Activated naive CD4-positive, alpha-beta T cell treated with anti-CD3 and anti-CD28 coated beads for 36 hours (primary cell): Measurements from ENCODE around the gene AUTS2. TPM values are rescaled to one million over a fixed set of nuclear protein-coding genes. Genes with fewer than 3 reads are reported as not detected.

ENCODE experiments used
- CTCF ChIA-PET: fragments of 350-600 bp; sonication (Branson Sonifier 250); formaldehyde crosslinking; loops from one replicate; lab custom pipeline; 2021; ENCODE audit warnings: antibody characterized with exemption; lab: Charles Lee
- DNase-seq: peaks from one replicate; pipeline ENCODE4 v3.0.0-alpha.2; 2020
- H3K27ac Mint-ChIP-seq: one replicate; pipeline ENCODE4 v1.8.0; 2021; ENCODE audit warnings: mild to moderate bottlenecking, mixed read lengths
- H3K27me3 Mint-ChIP-seq: one replicate; pipeline ENCODE4 v1.8.0; 2021; ENCODE audit warnings: low read depth, mixed read lengths
- H3K36me3 Mint-ChIP-seq: one replicate; pipeline ENCODE4 v1.8.0; 2021; ENCODE audit warnings: low read depth, mixed read lengths
- H3K4me1 Mint-ChIP-seq: one replicate; pipeline ENCODE4 v1.8.0; 2021; ENCODE audit warnings: low read depth, mixed read lengths
- H3K4me3 Mint-ChIP-seq: one replicate; pipeline ENCODE4 v1.8.0; 2021; ENCODE audit warnings: mild to moderate bottlenecking, moderate library complexity, mixed read lengths
- H3K9me3 Mint-ChIP-seq: one replicate; pipeline ENCODE4 v1.8.0; 2021; ENCODE audit warnings: mixed read lengths
- intact Hi-C: fragments of 100-400 bp; cut with micrococcal nuclease; formaldehyde crosslinking; loops from one replicate; pipeline ENCODE4 v1.15.1; 2023
- total RNA-seq, 2 experiments: library from RNA; stranded (reverse); gene quantifications; one replicate each; pipeline ENCODE4 v1.2.3, GENCODE V29; 2021

Gene AUTS2
- total RNA-seq, 2 experiments from 2014 or later, result 0.79 to 1.1 TPM

- Mint-ChIP-seq H3K27me3 (no peaks in the 10 kb centered on the region), H3K9me3 (no peaks in the 10 kb centered on the region), H3K27ac (no peak overlapping the region), H3K4me3 (no peak overlapping the region), H3K4me1 (no peaks in the 10 kb centered on the region), H3K36me3 (no peaks in the 10 kb centered on the region)
- CTCF ChIA-PET, result no interaction called here
- DNase-seq, result no peak
- intact Hi-C loops, result no loop called here
Observed at GRCh38 chr7:69702357-69702756, 104.1 kb downstream of the AUTS2 start.

GRCh38 chr7:69703099-69703498 is 104.8 kb downstream of the AUTS2 start:
- H3K27me3 Mint-ChIP-seq, result peaks cover under 1% of the 10 kb centered on the region
- DNase-seq, result no peak
- no peaks in the 10 kb centered on the region for H3K4me1 Mint-ChIP-seq
- intact Hi-C loops, result no loop called here
- H3K9me3 Mint-ChIP-seq, result no peaks in the 10 kb centered on the region
- no peaks in the 10 kb centered on the region for H3K36me3 Mint-ChIP-seq
- CTCF ChIA-PET, result no interaction called here
- no peak overlapping the region for H3K27ac Mint-ChIP-seq
- no peak overlapping the region for H3K4me3 Mint-ChIP-seq

- DNase-seq, result no peak
- intact Hi-C loops, result no loop called here
- Mint-ChIP-seq H3K4me1 (no peaks in the 10 kb centered on the region), H3K4me3 (no peak overlapping the region), H3K36me3 (no peaks in the 10 kb centered on the region), H3K9me3 (no peaks in the 10 kb centered on the region), H3K27ac (no peak overlapping the region), H3K27me3 (peaks cover 6% of the 10 kb centered on the region)
- CTCF ChIA-PET, result no interaction called here
Observed at GRCh38 chr7:69706070-69706469, 107.8 kb downstream of the AUTS2 start.

- DNase-seq, result no peak
- Mint-ChIP-seq H3K36me3 (no peaks in the 10 kb centered on the region), H3K4me1 (no peaks in the 10 kb centered on the region), H3K4me3 (no peak overlapping the region), H3K27me3 (peaks cover 6% of the 10 kb centered on the region), H3K27ac (no peak overlapping the region), H3K9me3 (no peaks in the 10 kb centered on the region)
- intact Hi-C loops, result no loop called here
- CTCF ChIA-PET, result no interaction called here
Observed at GRCh38 chr7:69708857-69709256, 110.6 kb downstream of the AUTS2 start.

GRCh38 chr7:69710768-69711438 is 112.6 kb downstream of the AUTS2 start:
- DNase-seq, result no peak
- Mint-ChIP-seq H3K27ac (no peak overlapping the region), H3K27me3 (peaks cover 6% of the 10 kb centered on the region), H3K36me3 (no peaks in the 10 kb centered on the region), H3K4me1 (no peaks in the 10 kb centered on the region), H3K9me3 (no peaks in the 10 kb centered on the region), H3K4me3 (no peak overlapping the region)
- CTCF ChIA-PET, result interaction anchor here (0.6 kb wide), 1 partner anchor 248 kb away, joined by 4 read pairs; no protein-coding TSS in a partner anchor
- intact Hi-C loops, result no loop called here

GRCh38 chr7:69714886-69715576 is 116.8 kb downstream of the AUTS2 start:
- H3K9me3 Mint-ChIP-seq, result no peaks in the 10 kb centered on the region
- no peaks in the 10 kb centered on the region for H3K36me3 Mint-ChIP-seq
- H3K27me3 Mint-ChIP-seq, result peaks cover 10% of the 10 kb centered on the region
- no peak for DNase-seq
- no peak overlapping the region for H3K27ac Mint-ChIP-seq
- no peak overlapping the region for H3K4me3 Mint-ChIP-seq
- intact Hi-C loops, result no loop called here
- H3K4me1 Mint-ChIP-seq, result no peaks in the 10 kb centered on the region
- CTCF ChIA-PET, result no interaction called here

- H3K27ac Mint-ChIP-seq, result no peak overlapping the region
- CTCF ChIA-PET, result no interaction called here
- no peaks in the 10 kb centered on the region for H3K4me1 Mint-ChIP-seq
- intact Hi-C loops, result no loop called here
- H3K36me3 Mint-ChIP-seq, result no peaks in the 10 kb centered on the region
- H3K9me3 Mint-ChIP-seq, result no peaks in the 10 kb centered on the region
- peaks cover 7% of the 10 kb centered on the region for H3K27me3 Mint-ChIP-seq
- no peak overlapping the region for H3K4me3 Mint-ChIP-seq
- no peak for DNase-seq
Observed at GRCh38 chr7:69717221-69717620, 118.9 kb downstream of the AUTS2 start.

- Mint-ChIP-seq H3K27ac (no peak overlapping the region), H3K36me3 (no peaks in the 10 kb centered on the region), H3K9me3 (no peaks in the 10 kb centered on the region), H3K27me3 (peaks cover 10% of the 10 kb centered on the region), H3K4me1 (no peaks in the 10 kb centered on the region), H3K4me3 (no peak overlapping the region)
- DNase-seq, result no peak
- CTCF ChIA-PET, result no interaction called here
- intact Hi-C loops, result no loop called here
Observed at GRCh38 chr7:69719717-69720116, 121.4 kb downstream of the AUTS2 start.

- no peak for DNase-seq
- intact Hi-C loops, result no loop called here
- CTCF ChIA-PET, result no interaction called here
Observed at GRCh38 chr7:69722843-69723242, 124.6 kb downstream of the AUTS2 start.

GRCh38 chr7:69723663-69724062 is 125.4 kb downstream of the AUTS2 start:
- Mint-ChIP-seq H3K27me3 (peaks cover 6% of the 10 kb centered on the region), H3K4me3 (no peak overlapping the region), H3K36me3 (no peaks in the 10 kb centered on the region), H3K4me1 (no peaks in the 10 kb centered on the region), H3K9me3 (peaks cover 8% of the 10 kb centered on the region), H3K27ac (no peak overlapping the region)
- CTCF ChIA-PET, result no interaction called here
- no peak for DNase-seq
- intact Hi-C loops, result no loop called here

More at GRCh38 chr7:69722843-69723242, 124.6 kb downstream of the AUTS2 start:
- H3K27ac Mint-ChIP-seq, result no peak overlapping the region
- H3K4me3 Mint-ChIP-seq, result no peak overlapping the region
- H3K36me3 Mint-ChIP-seq, result no peaks in the 10 kb centered on the region
- H3K9me3 Mint-ChIP-seq, result peaks cover 8% of the 10 kb centered on the region
- H3K27me3 Mint-ChIP-seq, result peaks cover 6% of the 10 kb centered on the region
- H3K4me1 Mint-ChIP-seq, result no peaks in the 10 kb centered on the region

- Mint-ChIP-seq H3K27ac (no peak overlapping the region), H3K4me3 (no peak overlapping the region), H3K36me3 (no peaks in the 10 kb centered on the region), H3K27me3 (peaks cover 9% of the 10 kb centered on the region), H3K9me3 (peaks cover 8% of the 10 kb centered on the region), H3K4me1 (no peaks in the 10 kb centered on the region)
- intact Hi-C loops, result no loop called here
- no peak for DNase-seq
- CTCF ChIA-PET, result no interaction called here
Observed at GRCh38 chr7:69728304-69728703, 130.0 kb downstream of the AUTS2 start.

GRCh38 chr7:69732203-69732602 is 133.9 kb downstream of the AUTS2 start:
- CTCF ChIA-PET, result no interaction called here
- Mint-ChIP-seq H3K27me3 (peaks cover 3% of the 10 kb centered on the region), H3K9me3 (no peaks in the 10 kb centered on the region), H3K36me3 (no peaks in the 10 kb centered on the region), H3K4me3 (no peak overlapping the region), H3K4me1 (no peaks in the 10 kb centered on the region), H3K27ac (no peak overlapping the region)
- no peak for DNase-seq
- intact Hi-C loops, result no loop called here

- no peaks in the 10 kb centered on the region for H3K36me3 Mint-ChIP-seq
- peaks cover 5% of the 10 kb centered on the region for H3K27me3 Mint-ChIP-seq
- CTCF ChIA-PET, result no interaction called here
- H3K4me1 Mint-ChIP-seq, result peaks cover 16% of the 10 kb centered on the region
- H3K27ac Mint-ChIP-seq, result no peak overlapping the region
- H3K4me3 Mint-ChIP-seq, result no peak overlapping the region
- no peak for DNase-seq
- H3K9me3 Mint-ChIP-seq, result no peaks in the 10 kb centered on the region
- intact Hi-C loops, result loop anchor here (5.0 kb wide), 1 partner anchor 133 kb away; no protein-coding TSS in a partner anchor
Observed at GRCh38 chr7:69735582-69735981, 137.3 kb downstream of the AUTS2 start.
